ENCODE data around the gene SMPX. TPM values are rescaled to one million over a fixed set of nuclear protein-coding genes. Genes with fewer than 3 reads are reported as not detected.

The SMPX gene
- total and polyA plus RNA-seq, 2 donors (not counting 1 experiment from before 2014, with no cell fraction given) = not detected

DNA sequence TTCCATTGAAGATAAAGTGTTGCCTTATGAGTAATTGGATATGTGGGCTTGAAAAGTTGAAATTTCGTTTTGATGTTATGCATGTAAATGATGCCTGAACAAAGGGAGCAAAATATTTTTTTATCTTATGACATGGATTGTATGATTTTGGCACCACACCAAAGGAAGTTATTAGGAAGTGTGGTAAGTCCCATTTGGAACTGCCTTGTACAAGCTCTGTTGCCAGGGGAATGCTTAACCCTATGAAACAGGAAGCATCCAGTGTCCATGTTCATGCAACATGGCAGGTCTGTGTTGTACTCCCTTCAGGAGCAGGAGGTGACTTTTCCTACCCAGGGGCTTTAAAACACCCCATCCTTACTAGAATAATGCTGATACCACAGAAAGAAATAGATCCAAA lies 13.2 kb downstream of the SMPX start:
- Histone ChIP-seq H3K36me3 (ENCODE audit: control insufficient read depth, insufficient read depth, low read length) (no peaks in the 10 kb centered on the region), H4K20me1 (ENCODE audit: control insufficient read depth, extremely low read depth, insufficient read depth, low read length) (no peaks in the 10 kb centered on the region), H3K9ac (ENCODE audit: insufficient read depth, low read length) (no peak overlapping the region), H3K27ac (ENCODE audit: insufficient read depth, low read length) (no peak overlapping the region), H3K9me3 (ENCODE audit: control insufficient read depth, insufficient read depth, low read depth, low read length) (no peaks in the 10 kb centered on the region), H3K4me2 (ENCODE audit: extremely low read depth, insufficient read depth, low read length) (no peak overlapping the region), H3K79me2 (ENCODE audit: control insufficient read depth, insufficient read depth, low read length) (no peaks in the 10 kb centered on the region), H3K4me3 (replicated peaks in 1 of 4; ENCODE audit: control extremely low read depth in 1 of 4, insufficient read depth in 1 of 4, low read depth in 3 of 4, low read length in 4 of 4) (no peak overlapping the region), H3K4me1 (ENCODE audit: control insufficient read depth, extremely low read depth, insufficient read depth, low read length) (no peaks in the 10 kb centered on the region), H2AFZ (ENCODE audit: low read length) (no peak overlapping the region), H3K27me3 (ENCODE audit: control insufficient read depth, insufficient read depth, low read length) (no peaks in the 10 kb centered on the region)
- TF ChIP-seq CTCF (conservative IDR thresholded peaks at IDR 0.05 in 1 of 2, IDR thresholded peaks at IDR 0.05 in 1 of 2; ENCODE audit: low read depth in 1 of 2, low read length in 2 of 2) = no peak
- no peak for TF ChIP-seq EZH2 (IDR thresholded peaks at IDR 0.05; ENCODE audit: low read length, missing control alignments)
- no peak for DNase-seq (ENCODE audit: low read depth in 2 of 2)

DNA sequence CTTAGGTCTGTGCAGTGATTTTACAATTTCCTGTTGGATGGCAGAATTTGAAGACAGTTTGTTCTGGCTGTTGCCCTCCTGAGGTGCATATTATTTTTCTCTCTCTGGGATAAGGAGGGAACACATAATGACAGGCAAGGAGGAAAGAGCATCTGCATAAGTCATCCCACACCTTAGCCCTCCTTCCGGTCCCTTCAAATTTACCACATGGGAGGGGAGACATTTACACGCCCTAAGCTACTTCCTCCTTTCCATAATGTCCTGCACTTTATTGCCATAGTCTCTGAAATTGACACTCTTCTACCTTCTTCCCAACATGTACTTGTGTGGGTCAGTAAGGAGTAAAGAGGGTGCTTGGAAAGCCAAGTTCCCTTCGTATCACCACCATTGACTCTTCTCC lies 13.9 kb downstream of the SMPX start:
- Histone ChIP-seq H3K27ac (ENCODE audit: insufficient read depth, low read length) (no peak overlapping the region), H4K20me1 (ENCODE audit: control insufficient read depth, extremely low read depth, insufficient read depth, low read length) (no peaks in the 10 kb centered on the region), H3K79me2 (ENCODE audit: control insufficient read depth, insufficient read depth, low read length) (no peaks in the 10 kb centered on the region), H3K4me2 (ENCODE audit: extremely low read depth, insufficient read depth, low read length) (no peak overlapping the region), H2AFZ (ENCODE audit: low read length) (no peak overlapping the region), H3K4me1 (ENCODE audit: control insufficient read depth, extremely low read depth, insufficient read depth, low read length) (no peaks in the 10 kb centered on the region), H3K9me3 (ENCODE audit: control insufficient read depth, insufficient read depth, low read depth, low read length) (no peaks in the 10 kb centered on the region), H3K9ac (ENCODE audit: insufficient read depth, low read length) (no peak overlapping the region), H3K36me3 (ENCODE audit: control insufficient read depth, insufficient read depth, low read length) (no peaks in the 10 kb centered on the region), H3K27me3 (ENCODE audit: control insufficient read depth, insufficient read depth, low read length) (no peaks in the 10 kb centered on the region), H3K4me3 (replicated peaks in 1 of 4; ENCODE audit: control extremely low read depth in 1 of 4, insufficient read depth in 1 of 4, low read depth in 3 of 4, low read length in 4 of 4) (no peak overlapping the region)
- no peak for TF ChIP-seq EZH2 (IDR thresholded peaks at IDR 0.05; ENCODE audit: low read length, missing control alignments)
- no peak for TF ChIP-seq CTCF (conservative IDR thresholded peaks at IDR 0.05 in 1 of 2, IDR thresholded peaks at IDR 0.05 in 1 of 2; ENCODE audit: low read depth in 1 of 2, low read length in 2 of 2)
- no peak for DNase-seq (ENCODE audit: low read depth in 2 of 2)

- Histone ChIP-seq H3K4me3 (replicated peaks in 1 of 4; ENCODE audit: control extremely low read depth in 1 of 4, insufficient read depth in 1 of 4, low read depth in 3 of 4, low read length in 4 of 4) (no peak overlapping the region), H3K27me3 (ENCODE audit: control insufficient read depth, insufficient read depth, low read length) (no peaks in the 10 kb centered on the region), H3K27ac (ENCODE audit: insufficient read depth, low read length) (no peak overlapping the region), H4K20me1 (ENCODE audit: control insufficient read depth, extremely low read depth, insufficient read depth, low read length) (no peaks in the 10 kb centered on the region), H3K79me2 (ENCODE audit: control insufficient read depth, insufficient read depth, low read length) (no peaks in the 10 kb centered on the region), H2AFZ (ENCODE audit: low read length) (no peak overlapping the region), H3K9me3 (ENCODE audit: control insufficient read depth, insufficient read depth, low read depth, low read length) (no peaks in the 10 kb centered on the region), H3K36me3 (ENCODE audit: control insufficient read depth, insufficient read depth, low read length) (no peaks in the 10 kb centered on the region), H3K9ac (ENCODE audit: insufficient read depth, low read length) (no peak overlapping the region), H3K4me1 (ENCODE audit: control insufficient read depth, extremely low read depth, insufficient read depth, low read length) (no peaks in the 10 kb centered on the region), H3K4me2 (ENCODE audit: extremely low read depth, insufficient read depth, low read length) (no peak overlapping the region)
- TF ChIP-seq EZH2 (IDR thresholded peaks at IDR 0.05; ENCODE audit: low read length, missing control alignments) = no peak
- TF ChIP-seq CTCF (conservative IDR thresholded peaks at IDR 0.05 in 1 of 2, IDR thresholded peaks at IDR 0.05 in 1 of 2; ENCODE audit: low read depth in 1 of 2, low read length in 2 of 2) = no peak
- peak in 1 of 2 donors; percentile 45 for DNase-seq (ENCODE audit: low read depth in 2 of 2)
Observed at GRCh38 chrX:21741869-21742701, 15.8 kb downstream of the SMPX start.

All from fibroblast of lung (primary cell).